Hepatocyte (in vitro differentiated cells): ENCODE results near the gene ANKRD2. TPM values are rescaled to one million over a fixed set of nuclear protein-coding genes. Genes with fewer than 3 reads are reported as not detected.

ENCODE experiments used
- DNase-seq: peaks from one replicate; pipeline ENCODE4 v3.0.0-alpha.2; 2016; ENCODE audit warnings: low spot score
- H2AFZ ChIP-seq: fragments of 200-600 bp; sonication (generic); 2 replicates; pipeline ENCODE4 v1.6.0; 2016; ENCODE audit warnings: antibody characterized with exemption, mild to moderate bottlenecking
- H3K27ac ChIP-seq: fragments of 200-600 bp; sonication (generic); 2 replicates; pipeline ENCODE4 v1.5.1; 2016; ENCODE audit warnings: mild to moderate bottlenecking
- H3K27me3 ChIP-seq: fragments of 200-600 bp; sonication (generic); 2 replicates; pipeline ENCODE4 v1.6.1; 2016
- H3K36me3 ChIP-seq: fragments of 200-600 bp; sonication (generic); replicated peaks from 2 replicates; pipeline ENCODE4 v1.5.1; 2016; ENCODE audit warnings: low read depth; ENCODE audit not compliant: insufficient read depth
- H3K4me1 ChIP-seq: fragments of 200-600 bp; sonication (generic); 2 replicates; pipeline ENCODE4 v1.5.1; 2016; ENCODE audit warnings: mild to moderate bottlenecking, moderate library complexity; ENCODE audit not compliant: insufficient read depth
- H3K4me2 ChIP-seq: fragments of 200-600 bp; sonication (generic); 2 replicates; pipeline ENCODE4 v1.6.0; 2016
- H3K4me3 ChIP-seq: fragments of 200-600 bp; sonication (generic); 2 replicates; pipeline ENCODE4 v1.5.1; 2016; ENCODE audit warnings: mild to moderate bottlenecking
- H3K79me2 ChIP-seq: fragments of 200-600 bp; sonication (generic); 2 replicates; pipeline ENCODE4 v1.6.0; 2017; ENCODE audit warnings: mild to moderate bottlenecking
- H3K9me2 ChIP-seq: fragments of 200-600 bp; sonication (generic); replicated peaks from 2 replicates; pipeline ENCODE4 v1.6.0; 2017; ENCODE audit warnings: mild to moderate bottlenecking; ENCODE audit not compliant: insufficient read depth
- H3K9me3 ChIP-seq: fragments of 200-600 bp; sonication (generic); 2 replicates; pipeline ENCODE4 v1.5.1; 2016; ENCODE audit warnings: low read depth, mild to moderate bottlenecking
- H4K20me1 ChIP-seq: fragments of 200-600 bp; sonication (generic); 2 replicates; pipeline ENCODE4 v1.6.0; 2016; ENCODE audit warnings: mild to moderate bottlenecking; ENCODE audit not compliant: insufficient read depth, poor library complexity, severe bottlenecking
- EZH2 ChIP-seq: fragments of 200-600 bp; sonication (generic); IDR thresholded peaks from 2 replicates; pipeline ENCODE4 v1.6.1; 2016; ENCODE audit warnings: antibody characterized with exemption, mild to moderate bottlenecking, borderline replicate concordance
- EZH2phosphoT487 ChIP-seq: fragments of 200-600 bp; sonication (generic); IDR thresholded peaks from one replicate; pipeline ENCODE4 v1.6.1; 2018; ENCODE audit warnings: antibody characterized with exemption, mild to moderate bottlenecking, low read depth, moderate library complexity; ENCODE audit not compliant: unreplicated experiment, severe bottlenecking
- WGBS: methylation state at CpG from one replicate; pipeline ENCODE4 v1.1.6; 2016; ENCODE audit warnings: low lambda C conversion rate; ENCODE audit errors: missing lambda C conversion rate; 5-methylcytosine and 5-hydroxymethylcytosine counted together
- polyA plus RNA-seq: library from polyadenylated mRNA; unstranded; fragments of >200 nt; fragmentation: Nextera tagmentation; extraction: Ambion mirVana; gene quantifications from 2 replicates; pipeline ENCODE4 v1.2.1, GENCODE V29; 2016
- total RNA-seq: library from RNA; depleted of rRNA; stranded (reverse); fragments of >200 nt; gene quantifications from 2 replicates; pipeline ENCODE4 v1.2.3, GENCODE V29; 2014
- TF ChIP-seq, protein P1 (sequence below): fragments of 200-600 bp; sonication (generic); IDR thresholded peaks from 2 replicates; pipeline ENCODE4 v1.5.1; 2016; ENCODE audit warnings: antibody characterized with exemption, mild to moderate bottlenecking; ENCODE audit not compliant: poor library complexity

ANKRD2 gene
- total and polyA plus RNA-seq, 2 experiments from 2014 or later: not detected

DNA sequence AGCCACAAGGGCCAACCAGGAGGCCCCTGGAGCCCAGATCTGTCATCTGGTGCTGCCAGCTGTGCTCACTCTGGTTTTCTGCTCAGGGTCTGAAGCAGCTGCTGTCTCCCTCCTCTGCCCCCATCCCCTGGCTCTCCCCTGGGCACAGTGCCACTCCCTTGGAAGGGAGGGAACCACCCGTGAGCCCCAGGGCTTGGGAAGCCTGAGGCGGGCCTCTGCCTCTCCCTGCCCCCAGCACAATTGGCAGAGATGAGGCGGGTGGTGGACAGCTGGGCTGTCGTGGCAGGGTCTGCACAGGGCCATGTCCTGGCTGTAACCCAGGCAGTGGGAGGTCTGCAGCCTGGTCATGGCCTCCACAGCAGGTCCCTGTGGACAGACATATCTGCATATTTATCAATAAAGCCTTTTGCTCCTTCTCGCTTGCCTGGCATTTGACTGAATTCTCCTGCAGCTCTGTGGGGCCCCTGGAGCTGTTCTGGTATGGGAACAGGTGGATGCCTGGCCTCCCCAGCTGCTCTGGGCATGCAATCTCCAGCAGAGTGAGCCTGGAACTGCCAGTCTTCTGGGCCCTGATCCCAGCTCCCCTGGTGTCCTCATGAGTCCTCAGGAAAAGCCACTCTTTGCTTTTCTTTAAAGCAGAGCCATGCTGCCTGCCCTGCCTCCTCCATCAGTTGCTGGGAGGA lies 1.6 kb upstream of the ANKRD2 start:
- peaks cover 19% of the 10 kb centered on the region for H3K4me1 ChIP-seq
- H3K36me3 ChIP-seq: no peaks in the 10 kb centered on the region
- no peak overlapping the region for H3K27ac ChIP-seq
- no peak overlapping the region for H3K4me3 ChIP-seq
- no peaks in the 10 kb centered on the region for H4K20me1 ChIP-seq
- no peak for DNase-seq
- 88% methylated on average over 5 of the region's 5 CpGs for WGBS
- H3K9me2 ChIP-seq: no peaks in the 10 kb centered on the region
- no peaks in the 10 kb centered on the region for H3K79me2 ChIP-seq
- no peaks in the 10 kb centered on the region for H3K27me3 ChIP-seq
- no peak overlapping the region for H2AFZ ChIP-seq
- no peak overlapping the region for H3K4me2 ChIP-seq
- TF ChIP-seq EZH2phosphoT487 (no peak), EZH2 (no peak)
- TF ChIP-seq, protein P1, sequence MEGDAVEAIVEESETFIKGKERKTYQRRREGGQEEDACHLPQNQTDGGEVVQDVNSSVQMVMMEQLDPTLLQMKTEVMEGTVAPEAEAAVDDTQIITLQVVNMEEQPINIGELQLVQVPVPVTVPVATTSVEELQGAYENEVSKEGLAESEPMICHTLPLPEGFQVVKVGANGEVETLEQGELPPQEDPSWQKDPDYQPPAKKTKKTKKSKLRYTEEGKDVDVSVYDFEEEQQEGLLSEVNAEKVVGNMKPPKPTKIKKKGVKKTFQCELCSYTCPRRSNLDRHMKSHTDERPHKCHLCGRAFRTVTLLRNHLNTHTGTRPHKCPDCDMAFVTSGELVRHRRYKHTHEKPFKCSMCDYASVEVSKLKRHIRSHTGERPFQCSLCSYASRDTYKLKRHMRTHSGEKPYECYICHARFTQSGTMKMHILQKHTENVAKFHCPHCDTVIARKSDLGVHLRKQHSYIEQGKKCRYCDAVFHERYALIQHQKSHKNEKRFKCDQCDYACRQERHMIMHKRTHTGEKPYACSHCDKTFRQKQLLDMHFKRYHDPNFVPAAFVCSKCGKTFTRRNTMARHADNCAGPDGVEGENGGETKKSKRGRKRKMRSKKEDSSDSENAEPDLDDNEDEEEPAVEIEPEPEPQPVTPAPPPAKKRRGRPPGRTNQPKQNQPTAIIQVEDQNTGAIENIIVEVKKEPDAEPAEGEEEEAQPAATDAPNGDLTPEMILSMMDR: no peak
- H3K9me3 ChIP-seq: no peaks in the 10 kb centered on the region

DNA sequence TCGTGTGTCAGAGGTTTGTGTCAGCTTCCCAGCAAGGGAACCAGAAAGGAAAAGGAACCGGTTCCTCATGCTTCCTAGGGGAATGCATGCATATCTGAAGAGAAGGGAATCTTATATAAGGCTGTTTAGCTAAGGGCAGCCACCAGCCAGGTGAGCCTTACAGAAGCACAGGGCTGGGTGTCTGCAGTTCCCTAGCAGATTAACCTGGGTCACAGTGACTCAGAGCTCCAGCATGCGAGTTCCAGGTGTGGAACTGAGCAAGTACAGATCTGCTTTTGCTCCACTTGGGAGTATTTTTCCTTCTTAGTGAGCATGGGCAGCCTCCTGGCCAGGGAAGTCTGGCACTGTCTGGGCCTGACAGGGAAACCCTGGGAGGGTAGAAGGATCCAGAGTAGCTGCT lies 957 bp upstream of the ANKRD2 start:
- peak overlapping the region; percentile 35 for H3K4me2 ChIP-seq
- no peaks in the 10 kb centered on the region for H3K9me3 ChIP-seq
- H2AFZ ChIP-seq: no peak overlapping the region
- TF ChIP-seq, protein P1: no peak
- TF ChIP-seq EZH2 (no peak), EZH2phosphoT487 (no peak)
- no peaks in the 10 kb centered on the region for H3K9me2 ChIP-seq
- 68% methylated on average over 3 of the region's 3 CpGs for WGBS
- H3K36me3 ChIP-seq: no peaks in the 10 kb centered on the region
- peak; percentile 71 for DNase-seq
- H3K79me2 ChIP-seq: no peaks in the 10 kb centered on the region
- H3K4me3 ChIP-seq: no peak overlapping the region
- peaks cover 19% of the 10 kb centered on the region for H3K4me1 ChIP-seq
- H3K27me3 ChIP-seq: no peaks in the 10 kb centered on the region
- H3K27ac ChIP-seq: peak overlapping the region; percentile 89
- H4K20me1 ChIP-seq: no peaks in the 10 kb centered on the region

DNA sequence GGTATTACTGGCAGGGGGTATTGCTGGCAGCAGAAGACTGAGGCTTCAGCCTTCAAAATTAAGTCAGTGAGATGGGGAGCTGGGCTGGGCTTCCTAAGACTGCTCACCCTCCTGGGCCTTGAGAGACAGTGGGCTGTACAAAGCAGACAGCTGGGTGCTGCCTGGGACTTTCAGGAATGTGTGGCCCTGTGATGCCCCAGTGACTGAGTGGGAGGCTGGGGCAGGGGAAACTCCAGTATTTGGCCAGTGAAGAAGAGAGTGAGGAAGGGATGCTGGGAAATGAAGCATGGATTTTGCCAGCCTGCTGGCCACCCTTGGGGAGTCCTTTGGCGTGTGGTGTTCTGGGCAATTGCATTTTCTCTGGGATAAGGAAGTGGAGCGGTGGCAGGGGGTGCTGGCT lies 442 bp downstream of the ANKRD2 start:
- no peak for TF ChIP-seq EZH2
- no peak overlapping the region for H3K4me3 ChIP-seq
- 100% methylated on average over 2 of the region's 2 CpGs for WGBS
- DNase-seq: no peak
- no peaks in the 10 kb centered on the region for H3K9me3 ChIP-seq
- H3K36me3 ChIP-seq: no peaks in the 10 kb centered on the region
- no peak overlapping the region for H2AFZ ChIP-seq
- H3K4me2 ChIP-seq: no peak overlapping the region
- H3K79me2 ChIP-seq: no peaks in the 10 kb centered on the region
- no peaks in the 10 kb centered on the region for H4K20me1 ChIP-seq
- H3K27me3 ChIP-seq: no peaks in the 10 kb centered on the region
- peaks cover 19% of the 10 kb centered on the region for H3K4me1 ChIP-seq
- H3K27ac ChIP-seq: no peak overlapping the region
- H3K9me2 ChIP-seq: no peaks in the 10 kb centered on the region

DNA sequence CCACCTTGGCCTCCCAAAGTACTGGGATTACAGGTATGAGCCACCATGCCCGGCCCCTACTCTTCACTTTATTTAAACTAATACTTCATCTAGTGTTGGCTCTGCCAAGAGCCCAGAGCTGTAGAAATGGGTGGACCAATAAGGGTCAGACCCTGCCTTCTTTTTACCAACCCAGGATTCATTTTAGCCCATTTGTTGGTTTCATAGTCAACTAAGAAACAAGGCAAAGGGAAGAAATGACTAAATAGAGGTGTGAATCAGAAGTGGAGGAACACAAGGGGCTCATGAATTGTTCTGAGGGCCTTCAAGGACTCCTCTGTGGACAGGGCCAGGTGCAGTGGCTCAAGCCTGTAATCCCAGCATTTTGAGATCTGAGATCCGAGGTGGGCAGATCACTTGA lies 1.1 kb downstream of the ANKRD2 start:
- no peaks in the 10 kb centered on the region for H4K20me1 ChIP-seq
- TF ChIP-seq EZH2 (no peak), EZH2phosphoT487 (no peak)
- TF ChIP-seq, protein P1: no peak
- H3K4me3 ChIP-seq: no peak overlapping the region
- no peak overlapping the region for H3K27ac ChIP-seq
- peaks cover 19% of the 10 kb centered on the region for H3K4me1 ChIP-seq
- 48% methylated on average over 2 of the region's 2 CpGs for WGBS
- no peaks in the 10 kb centered on the region for H3K36me3 ChIP-seq
- H2AFZ ChIP-seq: no peak overlapping the region
- H3K9me3 ChIP-seq: no peaks in the 10 kb centered on the region
- H3K9me2 ChIP-seq: no peaks in the 10 kb centered on the region
- H3K79me2 ChIP-seq: no peaks in the 10 kb centered on the region
- no peak for DNase-seq
- no peak overlapping the region for H3K4me2 ChIP-seq
- no peaks in the 10 kb centered on the region for H3K27me3 ChIP-seq
